Left forelimb (tissue), 1 donor: ENCODE data around the gene ACY1.

Experiments used
- DNase-seq: peaks from one replicate; pipeline ENCODE4 v3.0.0-alpha.2; 2018; ENCODE audit warnings: low spot score

The ACY1 gene

DNA sequence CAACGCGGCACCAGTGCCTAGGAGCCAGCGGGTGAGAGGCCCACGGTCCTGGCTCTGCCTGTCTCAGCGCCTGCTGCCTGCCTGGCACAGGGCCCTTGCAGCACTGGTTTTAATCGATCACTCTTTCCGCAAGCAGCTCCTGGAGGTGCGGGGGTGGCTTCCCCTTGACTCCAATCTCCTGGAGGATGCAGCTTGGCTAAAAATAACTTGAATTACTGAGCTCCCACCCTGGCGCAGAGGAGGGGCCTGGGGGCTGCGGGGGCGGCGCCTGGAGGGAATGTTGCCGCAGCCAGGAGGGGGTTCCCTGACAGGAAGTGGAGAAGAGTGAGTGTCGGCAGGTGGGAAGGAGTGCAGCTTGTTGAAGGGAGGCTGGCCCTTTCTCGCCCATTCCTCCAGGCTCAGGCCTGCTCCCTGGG, 22.2 kb downstream of the ACY1 start:
- DNase-seq = peak; percentile 77

DNA sequence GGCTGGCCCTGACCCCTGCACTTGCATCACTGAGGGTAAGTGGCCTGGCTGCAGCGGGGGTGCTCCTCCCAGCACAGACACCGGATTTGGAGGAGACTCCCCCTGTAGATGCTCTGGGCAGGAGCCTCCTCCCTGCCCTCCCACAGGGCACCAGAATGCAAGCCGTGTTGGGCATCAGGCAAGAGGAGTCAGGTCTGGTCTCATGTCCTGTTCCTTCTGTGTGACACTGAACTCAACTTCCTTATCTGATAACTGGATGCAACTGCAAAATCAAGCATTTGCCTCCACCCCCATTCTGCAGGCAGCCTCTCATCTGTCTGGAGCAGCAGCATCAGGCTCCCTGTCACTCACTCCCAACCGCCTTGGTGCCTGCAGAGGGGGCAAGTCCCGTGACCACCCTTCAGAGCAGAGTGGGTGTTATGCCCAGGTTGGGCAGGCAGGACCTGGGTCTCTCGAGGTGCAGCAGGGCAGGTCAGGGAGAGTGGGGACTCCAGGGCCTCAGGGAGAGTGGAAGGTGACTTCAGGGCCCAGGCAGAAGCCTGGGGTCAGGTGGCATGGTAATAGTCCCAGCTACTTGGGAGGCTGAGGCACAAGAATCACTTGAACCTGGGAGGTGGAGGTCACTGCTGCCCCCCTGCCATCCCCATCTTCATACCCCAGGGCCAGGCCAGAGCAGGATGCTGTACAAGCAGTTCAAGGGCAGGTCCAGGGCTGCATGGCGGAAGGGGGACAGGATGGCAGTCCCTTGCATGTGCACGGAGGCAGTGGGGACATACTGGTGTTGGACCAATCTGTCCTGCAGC, 22.9 kb downstream of the ACY1 start:
- DNase-seq = no peak

DNA sequence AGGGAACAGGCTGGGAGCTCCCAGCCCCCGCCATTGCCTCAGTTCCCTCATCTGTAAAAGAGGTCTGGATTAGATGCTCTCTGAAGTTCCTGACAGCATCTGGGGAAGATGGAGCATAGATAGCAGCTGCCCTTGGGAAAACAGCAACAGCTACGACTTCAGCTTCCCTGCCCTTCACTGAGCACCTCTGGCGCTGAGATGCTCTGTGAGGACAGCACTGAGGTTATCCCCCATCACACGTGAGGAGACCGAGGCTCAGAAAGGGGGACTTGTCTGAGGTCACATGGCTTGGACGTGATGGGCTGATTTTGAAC, 23.4 kb downstream of the ACY1 start:
- no peak for DNase-seq

DNA sequence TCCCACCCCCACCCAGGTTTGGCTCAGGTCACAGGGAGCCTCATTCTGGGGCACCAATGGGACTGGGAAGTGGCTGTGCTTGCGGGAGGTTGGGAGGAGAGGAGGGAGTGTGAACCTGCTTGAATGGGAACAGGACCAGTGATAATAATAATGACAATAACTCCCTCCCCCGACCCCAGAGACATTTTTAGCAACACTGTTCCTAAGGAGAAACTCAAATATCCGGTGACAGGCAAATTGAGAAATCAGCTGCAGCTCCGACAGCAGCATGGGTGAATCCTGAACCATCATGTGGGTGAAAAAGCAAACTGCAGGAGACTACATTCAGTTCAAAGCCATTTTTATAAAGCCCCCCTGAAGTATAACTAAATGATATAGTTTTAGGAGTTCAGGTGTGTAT, 24.0 kb downstream of the ACY1 start:
- DNase-seq = no peak

DNA sequence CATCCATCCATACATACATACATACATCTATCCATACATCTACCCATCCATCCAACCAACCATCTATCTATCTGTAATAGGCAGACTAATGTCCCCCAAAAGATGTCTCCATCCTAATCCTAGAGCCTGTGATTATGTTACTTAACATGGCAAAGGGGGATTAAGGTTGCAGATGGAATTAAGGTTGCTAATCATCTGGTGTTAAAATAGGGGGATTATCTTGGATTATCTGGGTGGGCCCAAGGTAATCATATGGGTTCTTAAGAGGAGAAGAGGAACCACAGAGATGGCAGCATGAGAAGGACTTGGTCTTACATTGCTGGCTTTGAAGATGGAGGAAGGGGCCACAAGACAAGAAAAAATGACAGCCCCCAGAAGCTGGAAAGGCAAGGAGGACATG, 27.1 kb downstream of the ACY1 start:
- DNase-seq = no peak

DNA sequence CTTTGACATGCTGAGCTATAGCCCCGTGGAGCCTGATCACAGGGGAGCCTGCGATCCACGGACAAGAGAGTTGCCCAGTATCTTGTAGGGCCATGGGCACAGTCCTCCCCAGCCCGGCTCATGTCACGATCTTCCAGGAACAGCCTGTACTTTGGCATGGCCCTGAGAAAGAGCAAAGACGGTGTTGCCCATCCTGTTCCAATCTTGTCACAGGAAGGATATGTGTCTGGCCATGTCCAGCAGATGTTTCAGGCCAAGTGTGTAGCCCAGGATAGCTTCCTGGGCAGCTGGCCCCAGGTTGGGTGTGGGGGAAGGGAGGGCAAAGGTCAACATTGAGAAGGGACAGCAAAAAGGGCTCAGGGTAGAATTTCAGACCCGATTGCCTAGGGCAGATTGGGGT, 29.4 kb downstream of the ACY1 start:
- DNase-seq = no peak

DNA sequence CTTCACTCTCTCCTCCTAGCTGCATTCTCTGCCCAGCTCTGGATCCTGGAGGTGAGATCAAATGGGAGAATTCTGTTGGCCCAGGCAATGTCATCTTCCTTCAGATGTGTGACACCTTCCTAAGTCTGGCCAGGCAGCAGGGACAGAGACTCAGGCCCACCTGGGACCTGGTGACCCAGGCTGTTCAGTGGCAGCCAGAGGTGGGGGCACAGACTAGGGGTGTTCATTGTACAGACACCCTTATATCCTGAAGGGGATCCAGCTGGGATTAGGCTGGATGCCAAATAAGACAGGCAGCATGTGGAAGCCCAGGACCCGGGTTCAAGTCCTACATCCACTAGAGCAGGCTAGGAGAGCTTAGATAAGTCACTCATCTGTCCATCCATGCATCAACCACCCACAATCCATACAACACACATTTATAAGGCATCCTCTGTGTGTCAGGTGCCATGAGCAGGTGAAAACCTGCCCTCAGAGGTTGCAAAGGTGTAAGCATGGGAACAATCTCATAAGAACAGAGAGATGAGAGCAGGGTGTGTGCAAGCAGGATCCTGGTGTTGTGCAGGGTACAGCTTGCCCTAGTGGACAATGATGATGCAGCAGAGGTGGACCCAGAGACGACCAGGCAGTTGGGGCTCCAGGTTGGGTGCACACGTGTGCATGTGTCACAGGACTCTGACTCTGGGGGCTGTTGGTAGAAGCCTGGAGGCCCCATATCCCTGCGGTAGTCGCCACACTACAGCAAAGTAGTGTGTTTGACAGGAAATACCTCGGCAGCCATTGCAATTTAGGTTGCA, 30.7 kb downstream of the ACY1 start:
- DNase-seq = no peak

DNA sequence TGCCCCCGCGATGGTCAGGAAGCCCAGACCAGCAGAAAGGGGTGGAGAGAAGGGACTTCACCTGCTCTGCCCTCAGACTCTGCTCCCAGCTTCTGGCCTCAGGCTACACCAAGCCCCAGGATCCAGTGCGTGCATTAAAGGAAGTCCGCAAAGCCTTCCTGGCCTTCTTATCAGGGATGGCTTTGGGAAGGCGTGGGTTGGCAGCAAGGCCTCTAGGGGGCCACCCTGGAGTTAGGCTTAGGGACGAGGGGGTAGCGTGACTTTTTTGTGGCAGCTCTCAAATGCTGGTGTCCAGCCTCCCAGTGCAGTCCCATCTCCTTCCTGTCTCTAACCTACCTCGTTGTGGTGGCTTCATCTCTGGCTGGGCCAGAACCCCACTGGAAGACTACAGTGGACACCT, 31.3 kb downstream of the ACY1 start:
- DNase-seq = no peak

DNA sequence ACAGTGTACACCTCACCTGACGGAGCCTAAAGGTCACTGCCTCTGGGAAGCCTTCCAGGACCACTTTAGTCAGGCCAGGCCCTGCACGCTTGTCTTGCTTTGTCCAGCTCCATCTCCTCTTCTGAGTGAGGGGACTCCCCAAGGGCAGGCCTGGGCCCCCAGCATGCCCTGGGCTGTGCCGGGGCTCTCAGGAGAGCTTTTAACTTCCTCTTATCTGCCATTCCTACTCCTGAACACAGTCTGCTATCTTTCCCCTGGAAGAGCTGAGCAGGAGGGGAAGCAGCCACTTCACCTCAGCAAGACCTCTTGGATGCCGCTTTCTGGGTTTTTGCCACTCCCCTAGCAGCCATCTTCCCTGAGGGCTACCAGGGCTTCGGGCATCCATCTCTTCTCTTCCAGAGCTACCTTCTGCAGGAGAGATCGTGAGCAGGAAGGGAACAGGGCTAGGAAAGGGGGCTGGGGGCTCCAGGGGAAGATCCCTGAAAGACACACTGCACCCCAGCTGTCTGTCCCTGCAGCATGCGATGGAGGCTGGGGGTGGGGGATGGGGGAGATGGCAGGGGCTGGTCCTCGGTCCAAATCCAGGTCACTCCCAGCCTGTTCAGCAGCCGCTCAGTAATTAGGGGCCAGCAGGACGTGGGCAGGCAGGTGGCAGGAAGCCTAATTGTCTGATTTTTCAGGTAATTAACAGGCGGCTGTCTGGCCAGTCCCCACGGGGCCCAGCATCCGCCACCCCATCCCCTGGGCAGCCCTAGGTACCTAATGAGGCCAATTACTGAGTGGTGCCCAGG, 32.3 kb downstream of the ACY1 start:
- DNase-seq = no peak

DNA sequence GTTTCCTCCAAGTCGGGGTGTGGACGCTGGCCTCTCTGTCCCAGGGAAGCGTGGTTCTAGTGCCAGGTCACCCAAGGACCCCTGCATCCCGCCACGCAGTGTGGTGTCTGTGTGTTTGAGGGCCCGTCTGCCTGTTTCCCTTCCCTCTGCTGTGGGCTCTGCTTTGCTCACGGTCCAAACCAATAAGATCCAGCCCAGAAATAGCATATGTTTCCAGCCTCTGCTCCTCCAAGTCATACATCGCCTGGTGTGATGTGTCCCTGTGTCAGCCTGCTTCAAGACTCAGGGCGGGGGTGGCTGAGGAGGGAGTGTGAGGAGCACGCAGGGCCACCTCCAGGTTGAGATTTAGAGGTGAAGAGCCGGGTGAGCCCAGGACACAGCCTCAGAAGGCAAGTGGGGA, 34.3 kb downstream of the ACY1 start:
- no peak for DNase-seq

DNA sequence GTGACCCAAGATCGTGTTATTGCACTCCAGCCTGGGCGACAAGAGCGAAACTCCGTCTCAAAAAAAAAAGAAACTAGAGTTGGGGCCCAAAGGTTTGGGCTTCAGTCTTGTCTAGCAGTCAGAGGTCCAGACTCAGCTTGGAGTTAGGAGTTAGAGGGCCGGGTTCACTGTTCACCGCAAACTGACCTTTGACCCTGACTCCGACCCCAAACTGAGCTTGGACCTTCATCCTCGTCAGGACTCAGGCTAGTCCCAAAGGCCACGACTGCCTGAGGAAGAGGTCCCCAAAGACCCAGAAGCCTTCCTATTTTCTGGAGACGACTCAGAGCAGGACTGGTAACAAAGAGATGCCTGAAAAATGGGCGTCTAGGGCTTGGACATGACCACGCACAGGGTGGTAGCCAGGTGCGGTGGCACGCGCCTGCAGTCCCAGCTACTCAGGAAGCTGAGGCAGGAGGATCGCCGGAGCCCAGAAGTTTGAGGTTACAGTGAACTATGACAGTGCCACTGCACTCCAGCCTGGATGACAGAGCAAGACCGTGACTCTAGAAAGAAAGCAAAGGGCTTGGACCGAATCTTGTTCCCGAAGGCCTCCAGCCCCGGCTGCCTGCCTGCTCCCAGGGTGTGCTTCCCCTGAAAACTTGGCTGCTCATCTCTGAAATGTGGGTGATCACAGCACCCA, 35.1 kb downstream of the ACY1 start:
- DNase-seq = no peak

DNA sequence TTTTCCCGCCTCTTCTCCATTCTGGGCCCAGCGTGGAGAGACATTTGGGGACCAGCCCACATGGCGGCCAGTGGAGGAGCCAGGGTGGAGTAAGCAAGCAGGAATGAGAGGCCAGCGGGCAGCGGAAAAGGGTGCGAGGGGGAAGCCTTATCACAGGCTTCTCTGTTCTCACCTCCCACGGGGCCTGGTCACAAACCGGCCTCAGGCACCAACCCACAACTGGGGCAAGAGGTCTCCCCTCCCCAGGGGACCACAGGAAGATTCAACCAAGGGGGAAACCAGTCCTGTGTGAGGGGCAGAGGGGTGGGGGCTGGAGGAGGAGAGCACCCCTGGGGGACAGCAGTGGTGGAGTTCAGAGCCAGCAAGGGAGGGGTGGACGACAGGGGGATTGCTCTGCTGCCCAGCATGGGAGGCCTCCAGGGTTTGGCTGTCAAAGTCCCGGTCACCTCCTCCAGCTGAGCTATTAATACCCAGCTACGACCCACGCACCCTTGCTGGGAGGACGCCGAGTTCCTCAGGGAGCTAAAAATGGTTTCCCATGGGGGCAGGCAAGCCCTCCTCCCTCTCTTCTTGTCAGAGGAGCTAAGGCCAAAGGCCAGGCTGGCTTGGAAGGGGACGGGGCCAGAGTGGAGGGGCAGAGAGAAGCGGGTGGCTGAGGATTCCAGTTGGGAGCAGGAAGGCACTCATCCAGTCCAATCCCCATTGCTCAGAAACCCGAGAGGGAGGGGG, 36.2 kb downstream of the ACY1 start:
- no peak for DNase-seq

DNA sequence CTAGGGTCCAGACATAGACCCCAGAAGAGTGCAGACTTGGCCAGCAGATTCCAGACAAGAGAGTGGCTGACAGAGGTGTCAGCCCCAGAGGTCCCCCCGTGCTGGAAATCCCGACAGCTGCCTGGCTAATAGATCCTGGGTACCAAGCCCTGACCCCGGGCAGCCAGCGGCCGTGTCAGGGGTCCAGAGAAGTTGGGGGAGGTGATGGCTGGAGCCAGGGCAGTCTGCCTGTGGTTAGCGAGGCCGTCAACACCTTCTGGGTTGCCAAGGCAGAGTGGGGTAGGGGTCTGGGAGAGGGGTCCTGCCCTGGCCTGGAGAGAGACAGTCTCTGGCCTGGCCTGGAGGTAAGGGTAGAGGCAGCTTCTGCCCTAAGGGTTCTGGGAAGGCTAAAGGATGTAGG, 37.5 kb downstream of the ACY1 start:
- no peak for DNase-seq

DNA sequence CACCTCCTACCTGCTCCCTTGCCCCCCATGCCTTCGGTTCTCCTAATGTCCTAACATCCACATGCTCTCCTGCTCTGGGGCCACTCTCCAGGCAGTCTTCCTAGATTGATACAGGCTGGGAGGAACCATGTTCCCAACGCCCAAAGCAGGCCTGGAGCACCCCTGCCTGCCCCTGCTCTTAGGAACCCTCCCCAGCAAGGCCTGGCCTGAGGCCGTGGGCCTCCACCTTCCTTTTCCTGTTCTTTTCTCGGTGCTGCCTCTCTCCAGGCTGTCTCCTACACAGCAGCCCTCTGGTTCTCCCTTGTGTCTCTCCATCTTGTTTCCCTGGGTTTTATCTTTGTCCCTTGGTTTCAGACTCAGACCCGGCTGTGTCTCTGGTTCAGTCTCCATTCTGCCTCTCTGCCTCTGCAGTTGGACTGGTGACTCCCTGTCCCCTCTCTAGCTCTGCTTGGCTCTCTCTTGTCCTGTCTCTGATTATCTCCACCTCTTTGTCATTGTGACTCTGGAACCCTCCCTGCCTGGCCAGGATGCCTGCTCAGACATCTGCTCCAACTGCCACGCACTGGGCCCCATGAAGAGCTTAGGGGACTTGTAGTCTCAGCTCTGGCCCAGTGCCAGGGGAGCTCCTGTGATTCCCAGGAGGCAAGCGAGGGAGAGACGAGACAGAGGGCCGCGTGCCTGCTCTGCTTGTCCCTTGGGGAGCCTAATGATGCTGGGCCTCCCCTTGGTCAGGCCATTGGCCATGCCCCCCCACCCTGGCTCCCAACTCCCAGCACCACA, 38.3 kb downstream of the ACY1 start:
- no peak for DNase-seq

DNA sequence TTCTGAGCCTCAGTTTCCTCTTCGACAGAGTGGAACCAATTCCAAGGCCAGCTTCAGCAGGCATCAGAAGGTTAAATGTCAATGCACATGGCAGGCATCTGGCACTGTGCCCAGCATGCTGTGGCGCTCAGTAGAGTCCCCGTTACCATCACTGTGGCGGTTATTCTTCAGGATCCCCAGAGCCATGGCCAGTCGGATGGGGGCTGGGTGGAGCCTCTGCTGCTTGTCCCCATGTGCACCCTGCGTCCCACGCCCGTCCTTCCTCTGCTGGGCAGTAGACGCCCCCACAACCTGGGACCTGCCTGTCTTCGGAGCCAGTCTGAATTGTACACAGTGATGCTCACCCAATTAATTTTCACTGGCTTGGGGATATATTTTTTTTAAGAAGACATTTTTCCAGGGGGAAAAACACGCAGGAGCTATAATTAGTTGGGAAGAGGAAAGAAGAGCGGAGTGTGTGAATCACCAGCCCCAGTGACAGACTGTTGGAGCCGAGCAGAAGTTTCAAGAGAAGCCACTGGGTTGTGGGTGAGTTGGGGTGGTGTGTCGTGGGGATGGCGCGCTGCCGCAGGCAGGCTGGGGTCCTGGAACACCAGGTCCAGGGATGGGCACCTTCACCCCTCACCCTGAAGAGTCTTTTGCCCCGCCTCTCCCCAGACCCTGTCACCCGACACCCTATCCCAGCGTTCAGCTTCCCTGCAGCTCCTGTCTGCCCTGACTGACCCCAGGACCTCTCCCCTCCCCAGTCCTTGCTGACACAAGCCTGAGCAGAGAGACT, 39.2 kb downstream of the ACY1 start:
- DNase-seq = no peak

DNA sequence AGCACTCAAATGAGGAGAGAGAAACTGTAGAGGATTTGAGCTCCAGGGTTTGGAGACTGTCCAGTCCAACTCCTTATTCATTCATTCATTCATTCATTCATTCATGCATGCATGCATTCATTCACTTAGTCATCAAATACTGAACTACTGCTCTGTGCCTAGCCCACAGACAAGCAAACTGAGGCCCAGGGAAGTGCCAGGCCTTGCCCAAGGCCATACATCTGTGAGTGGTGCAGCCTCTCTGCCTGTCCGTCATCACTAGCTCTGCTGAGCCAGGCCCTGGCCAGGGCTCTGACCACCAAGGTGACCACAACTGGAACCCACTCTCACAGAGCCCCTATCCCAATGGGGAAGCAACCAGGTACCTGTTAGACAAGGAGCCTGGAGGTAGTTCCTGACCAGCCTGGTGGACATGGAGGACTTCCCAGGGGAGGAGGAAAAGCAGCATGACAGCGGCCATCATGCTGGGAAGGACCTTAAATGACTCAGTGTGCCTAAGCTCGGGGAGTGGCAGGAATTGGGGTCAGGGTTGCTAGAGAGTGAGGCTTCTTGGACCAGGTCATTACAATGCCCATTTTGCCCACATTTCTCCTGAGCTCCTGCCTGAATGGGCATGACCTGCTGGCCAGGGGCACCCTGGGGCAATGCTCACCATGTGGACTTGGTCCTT, 39.9 kb downstream of the ACY1 start:
- no peak for DNase-seq

DNA sequence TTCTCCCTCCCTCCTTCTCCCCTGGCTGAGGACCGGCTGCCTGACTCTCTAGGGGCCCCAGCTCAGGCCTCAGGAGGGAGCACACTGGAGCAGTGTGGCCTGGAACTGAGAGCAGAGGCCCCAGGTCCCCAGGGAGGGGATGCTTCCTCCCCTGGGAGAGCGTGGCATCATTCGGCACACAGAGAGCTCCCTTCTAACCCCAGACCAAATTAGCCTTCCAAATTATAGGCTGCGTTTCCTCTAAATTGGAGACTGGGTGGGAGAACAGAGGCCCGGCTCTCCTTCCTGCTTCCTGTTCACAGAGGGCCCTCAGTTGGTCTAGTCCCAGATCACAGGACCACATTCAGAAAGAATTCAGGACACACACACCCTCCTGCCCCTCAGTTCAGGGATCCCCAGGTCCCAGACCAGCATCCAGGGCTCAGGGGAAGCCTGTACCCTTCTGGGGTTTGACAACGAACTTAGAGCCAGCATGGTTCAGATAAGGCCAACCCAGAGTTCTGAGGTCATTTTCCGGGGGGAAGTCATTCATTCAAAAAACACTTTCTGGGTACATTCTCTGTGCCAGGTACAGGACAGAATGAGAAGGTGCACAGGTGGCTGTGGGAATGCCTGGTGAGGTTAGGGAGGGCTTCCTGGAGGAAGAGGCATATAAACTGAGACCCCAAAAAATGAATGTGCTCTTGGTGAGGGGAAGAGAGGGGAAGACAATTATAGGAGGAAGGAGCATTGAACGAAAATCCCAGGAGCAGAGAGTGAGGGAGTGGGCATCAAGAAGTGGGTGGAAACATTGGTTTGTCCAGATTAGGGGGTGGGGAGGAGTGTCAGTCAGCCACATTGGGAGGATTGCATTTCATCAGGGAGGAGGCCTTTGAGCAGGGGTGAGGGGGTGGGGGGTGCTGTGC, 40.8 kb downstream of the ACY1 start:
- no peak for DNase-seq

DNA sequence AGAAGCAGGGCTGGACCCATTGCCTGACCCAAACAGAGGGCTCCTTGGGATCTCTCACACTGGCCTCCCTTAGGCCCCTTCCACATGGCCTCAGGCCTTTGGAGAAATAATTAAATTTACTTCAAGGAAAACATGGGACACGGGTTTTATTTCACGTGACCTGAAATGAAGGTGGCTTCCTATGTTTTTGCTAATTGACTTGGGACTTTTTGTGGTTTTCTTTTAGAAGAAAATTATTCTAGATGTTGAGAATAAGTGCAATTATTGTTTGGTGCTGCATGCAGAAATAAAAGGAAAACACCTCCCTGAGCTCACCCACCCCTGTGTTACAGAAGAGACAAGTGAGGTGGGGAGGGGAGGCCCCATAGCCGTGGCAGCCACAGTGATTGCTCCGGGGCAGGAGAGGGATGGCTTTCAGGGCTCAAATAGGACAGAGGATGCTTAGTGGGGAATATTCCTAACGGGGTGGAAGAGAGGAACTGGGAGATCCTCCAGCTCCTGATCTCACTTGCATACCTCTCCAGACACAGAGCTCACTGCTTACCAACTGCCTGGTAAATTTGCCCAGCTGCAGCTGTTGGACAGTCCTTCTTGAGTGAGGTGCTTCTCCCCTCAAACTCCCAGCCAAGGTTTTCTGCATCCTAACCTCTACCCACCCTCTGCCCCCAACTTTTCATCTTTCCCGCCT, 41.6 kb downstream of the ACY1 start:
- no peak for DNase-seq
